NCI-H82 treated with DMSO at 0.1 percent for 48 hours (cell line): ENCODE data around the gene BBOF1.
"Not testable (repeated sequence)": the region's sequence is repeated elsewhere in the genome, so short reads cannot be mapped to it uniquely, and the experiment has no call there.

ENCODE experiments used
- DNase-seq: peaks from one replicate; lab custom pipeline; 2025; ENCODE audit not compliant: unreplicated experiment; lab: John Stamatoyannopoulos, UW

Gene BBOF1, protein sequence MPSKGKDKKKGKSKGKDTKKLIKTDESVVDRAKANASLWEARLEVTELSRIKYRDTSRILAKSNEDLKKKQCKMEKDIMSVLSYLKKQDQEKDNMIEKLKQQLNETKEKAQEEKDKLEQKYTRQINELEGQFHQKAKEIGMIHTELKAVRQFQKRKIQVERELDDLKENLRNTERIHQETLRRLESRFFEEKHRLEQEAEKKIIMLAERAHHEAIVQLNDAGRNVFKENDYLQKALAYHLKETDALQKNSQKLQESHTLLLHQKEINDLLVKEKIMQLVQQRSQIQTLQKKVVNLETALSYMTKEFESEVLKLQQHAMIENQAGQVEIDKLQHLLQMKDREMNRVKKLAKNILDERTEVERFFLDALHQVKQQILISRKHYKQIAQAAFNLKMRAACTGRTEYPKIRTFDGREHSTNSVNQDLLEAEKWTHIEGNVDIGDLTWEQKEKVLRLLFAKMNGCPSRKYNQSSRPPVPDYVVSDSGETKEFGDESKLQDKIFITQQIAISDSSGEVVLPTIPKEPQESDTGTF

DNA sequence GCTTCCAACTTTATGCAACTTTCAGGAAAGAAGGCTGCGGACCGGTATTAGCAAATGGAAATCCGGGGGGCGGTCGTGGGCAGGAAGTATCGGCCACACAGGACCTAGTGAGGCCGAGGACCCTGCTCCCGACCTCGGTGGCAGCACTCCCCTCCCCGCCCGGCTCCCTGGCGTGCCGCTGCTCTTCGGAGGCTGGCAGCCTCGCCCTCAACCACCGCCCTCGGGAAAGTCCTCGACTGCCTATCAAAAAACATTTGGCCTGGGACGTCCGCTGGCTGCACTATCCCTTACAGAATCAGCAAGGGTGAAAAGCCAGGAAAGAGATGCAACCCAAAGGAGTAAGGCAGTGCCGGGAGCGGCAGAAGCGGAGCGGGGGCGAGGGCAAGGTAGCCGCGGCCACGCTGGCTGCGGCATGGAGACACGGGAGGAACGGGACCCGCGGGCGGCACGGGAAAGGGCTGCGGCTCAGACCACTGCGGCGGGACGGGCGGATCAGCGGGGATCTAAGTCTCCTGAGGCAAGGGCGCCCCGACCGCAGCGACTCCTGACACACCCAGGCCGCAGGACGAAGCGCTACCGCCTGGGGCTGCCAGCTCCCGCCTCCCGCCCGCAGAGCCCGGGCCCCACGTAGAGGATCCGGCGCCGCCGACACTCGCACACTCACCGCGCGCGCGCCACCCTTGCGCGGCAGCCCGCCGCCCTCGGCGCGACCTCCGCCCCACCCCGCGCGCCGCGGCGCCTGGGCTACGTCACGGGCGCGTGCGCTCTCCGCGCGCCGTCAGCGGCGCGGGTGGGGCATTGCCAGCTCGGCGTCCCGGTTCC lies at the start of gene BBOF1, which contains the start of gene ENTPD5:
Gene BBOF1, plus strand, starts transcription at position 764 of the 822 bp plus-strand sequence. CDS start 130 bp downstream, outside the sequence.
Gene ENTPD5, minus strand, starts transcription at position 703 of the 822 bp plus-strand sequence. CDS start 31,186 bp downstream, outside the sequence.
- peak; percentile 30 for DNase-seq

DNA sequence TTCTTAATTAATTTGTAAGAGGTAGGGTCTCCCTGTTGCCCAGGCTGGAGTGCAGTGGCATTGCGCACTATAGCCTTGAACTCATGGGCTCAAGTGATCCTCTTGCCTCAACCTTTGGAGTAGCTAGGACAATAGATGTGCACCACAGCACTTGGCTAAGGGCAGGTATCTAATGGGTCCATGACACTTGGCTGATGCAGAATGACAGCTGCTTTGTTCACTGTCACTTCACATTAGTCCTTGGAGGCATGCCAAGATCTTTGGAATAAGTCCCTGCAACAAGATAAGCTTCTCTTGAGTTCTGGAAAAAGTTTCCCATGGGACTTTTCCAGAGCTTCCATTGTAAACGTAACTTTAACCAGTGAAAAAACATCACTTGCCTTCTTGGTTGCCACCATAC lies 45.7 kb upstream of the BBOF1 start:
- peak; percentile 28 for DNase-seq

- peak; percentile 3 for DNase-seq
Observed at GRCh38 chr14:73976125-73976524, 43.0 kb upstream of the BBOF1 start.

GRCh38 chr14:73977896-73978295 lies 41.3 kb upstream of the BBOF1 start:
- DNase-seq, result no peak

- no peak for DNase-seq
Observed at GRCh38 chr14:73988065-73988464, 31.1 kb upstream of the BBOF1 start.

GRCh38 chr14:73988656-73989055 lies 30.5 kb upstream of the BBOF1 start:
- DNase-seq, result not testable (repeated sequence)

- no peak for DNase-seq
Observed at GRCh38 chr14:73991092-73991491, 28.1 kb upstream of the BBOF1 start.

- DNase-seq, result not testable (repeated sequence)
Observed at GRCh38 chr14:73994926-73995325, 24.2 kb upstream of the BBOF1 start.

GRCh38 chr14:73995977-73996378 lies 23.2 kb upstream of the BBOF1 start:
- DNase-seq, result no peak

DNA sequence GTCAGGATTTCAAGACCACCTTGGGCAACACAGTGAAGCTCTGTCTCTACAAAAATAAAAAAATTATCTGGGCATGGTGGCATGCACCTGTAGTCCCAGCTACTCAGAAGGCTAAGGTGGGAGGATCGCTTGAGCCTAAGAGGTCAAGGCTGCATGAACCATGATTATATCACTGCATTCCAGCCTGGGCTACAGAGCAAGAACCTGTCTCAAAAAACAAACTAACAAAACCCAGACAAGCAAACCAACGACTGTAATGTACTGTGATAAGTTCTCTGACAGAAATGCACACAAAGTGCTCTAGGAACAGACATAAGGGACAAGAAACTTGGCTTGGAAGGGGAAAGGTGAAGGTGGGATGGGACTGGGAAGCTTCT lies 22.4 kb upstream of the BBOF1 start:
- no peak for DNase-seq

DNA sequence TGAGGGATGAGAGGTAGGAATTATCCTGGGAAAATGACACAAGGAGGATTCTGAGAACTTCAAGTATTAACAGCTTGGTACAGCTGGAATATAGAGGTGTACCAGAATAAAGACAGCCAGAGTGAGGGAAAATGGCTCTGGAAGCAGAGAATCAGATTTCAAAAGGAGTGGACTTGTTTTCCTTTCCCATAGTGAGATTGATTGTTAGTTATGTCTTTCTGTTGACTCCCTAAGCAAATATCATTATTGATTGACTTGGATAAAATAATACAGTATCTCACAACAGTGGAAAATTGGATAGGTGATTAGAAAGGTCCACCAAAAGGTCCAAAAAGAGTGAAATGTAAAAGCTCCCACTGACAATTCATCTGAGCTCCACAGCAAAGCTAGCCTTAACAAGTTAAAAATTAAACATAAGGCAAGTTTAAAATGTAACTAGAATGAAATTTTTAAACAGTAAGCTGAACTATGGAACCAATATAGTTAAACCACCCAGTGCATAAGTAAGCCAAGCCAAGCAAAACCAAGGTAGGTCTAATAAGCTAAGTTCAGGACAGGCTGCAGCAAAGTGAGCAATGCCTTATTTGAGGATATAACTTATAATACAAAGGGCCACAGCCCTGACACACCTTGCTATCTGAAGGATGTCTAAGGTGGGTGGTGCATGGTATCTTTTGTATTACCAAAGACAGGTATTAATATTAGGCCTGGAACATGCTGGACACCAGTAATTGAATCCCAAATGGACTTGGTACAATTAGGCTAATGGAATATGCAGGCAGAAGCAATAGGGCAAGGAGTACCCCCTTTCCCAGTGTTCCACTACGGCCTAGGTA lies 21.8 kb upstream of the BBOF1 start:
- DNase-seq, result no peak

DNA sequence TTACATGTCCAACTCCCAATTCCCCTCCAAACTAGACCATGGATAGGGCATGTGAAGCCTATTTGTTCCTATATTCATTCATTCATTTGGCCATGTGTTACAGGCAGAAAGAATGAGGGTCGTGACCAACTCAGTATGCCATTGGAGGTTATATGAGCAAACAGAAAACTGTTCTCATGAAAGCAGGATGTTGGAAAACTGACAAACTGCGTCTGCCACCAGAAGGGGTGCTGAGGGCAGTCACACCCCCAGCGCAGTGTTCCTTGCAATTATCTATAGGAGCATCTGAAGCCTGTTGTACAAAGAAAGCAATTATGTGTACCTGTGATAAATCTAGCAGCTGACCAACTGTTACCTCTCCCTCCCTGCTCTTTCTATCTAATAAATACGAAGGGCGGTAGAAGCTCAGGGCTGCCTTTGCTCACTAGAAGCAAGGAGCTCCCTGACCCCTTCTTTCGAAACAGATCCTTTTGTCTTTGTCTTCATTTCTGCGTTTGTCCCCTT lies 21.2 kb upstream of the BBOF1 start:
- DNase-seq, result no peak

DNA sequence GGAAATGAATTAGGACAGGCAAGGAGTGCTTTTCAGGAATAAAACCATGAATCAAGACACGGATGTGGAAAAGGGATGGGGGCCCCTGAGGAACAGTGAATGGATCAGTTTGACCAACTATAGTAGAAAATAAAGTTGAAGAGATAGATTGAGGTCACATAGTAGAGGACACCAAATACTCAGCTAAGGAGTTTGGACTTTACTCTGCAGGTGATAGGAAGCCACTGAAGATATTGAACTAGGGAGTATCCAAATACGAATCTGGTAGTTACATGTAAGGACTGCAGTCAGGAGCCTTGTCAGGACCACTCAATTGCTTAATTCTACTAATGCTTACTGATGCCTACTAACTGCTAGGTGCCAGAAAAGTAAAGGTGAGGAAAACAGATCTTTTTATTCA lies 20.4 kb upstream of the BBOF1 start:
- no peak for DNase-seq

DNA sequence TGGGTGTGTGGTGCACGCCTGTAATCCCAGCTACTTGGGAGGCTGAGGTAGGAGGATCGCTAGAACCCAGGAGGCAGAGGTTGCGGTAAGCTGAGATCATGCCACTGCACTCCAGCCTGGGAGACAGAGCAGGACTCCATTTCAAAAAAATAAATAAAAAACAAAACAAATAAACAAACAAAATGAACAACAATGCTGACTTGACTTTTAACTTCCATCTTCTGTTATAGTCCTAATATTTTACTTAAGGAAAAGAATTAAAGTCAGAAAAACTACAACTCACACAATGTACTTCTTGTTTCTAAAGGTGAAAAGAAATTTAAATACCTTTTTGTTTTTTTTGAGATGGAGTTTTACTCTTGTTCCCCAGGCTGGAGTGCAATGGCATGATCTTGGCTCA lies 13.5 kb upstream of the BBOF1 start:
- DNase-seq, result not testable (repeated sequence)

- DNase-seq, result no peak
Observed at GRCh38 chr14:74008843-74009499, 10.2 kb upstream of the BBOF1 start.

DNA sequence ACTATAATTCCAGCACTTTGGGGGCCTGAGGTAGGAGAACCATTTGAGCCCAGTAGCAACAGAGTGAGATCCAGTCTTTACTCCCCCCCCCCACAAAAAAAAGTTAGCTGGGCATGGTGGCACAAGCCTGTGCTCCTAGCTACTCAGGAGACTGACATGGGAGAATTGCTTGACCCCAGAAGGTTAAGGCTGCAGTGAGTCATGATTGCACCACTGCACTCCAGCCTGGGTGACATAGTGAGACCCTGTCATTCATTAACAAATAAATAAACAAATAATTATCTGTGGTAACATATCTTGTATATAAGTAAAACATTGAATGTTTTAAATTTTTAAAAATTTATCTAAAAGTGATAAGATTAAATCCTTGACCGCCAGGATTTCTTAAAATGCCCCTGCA lies 4.8 kb upstream of the BBOF1 start:
- no peak for DNase-seq

- DNase-seq, result no peak
Observed at GRCh38 chr14:74015176-74015575, 4.0 kb upstream of the BBOF1 start.

DNA sequence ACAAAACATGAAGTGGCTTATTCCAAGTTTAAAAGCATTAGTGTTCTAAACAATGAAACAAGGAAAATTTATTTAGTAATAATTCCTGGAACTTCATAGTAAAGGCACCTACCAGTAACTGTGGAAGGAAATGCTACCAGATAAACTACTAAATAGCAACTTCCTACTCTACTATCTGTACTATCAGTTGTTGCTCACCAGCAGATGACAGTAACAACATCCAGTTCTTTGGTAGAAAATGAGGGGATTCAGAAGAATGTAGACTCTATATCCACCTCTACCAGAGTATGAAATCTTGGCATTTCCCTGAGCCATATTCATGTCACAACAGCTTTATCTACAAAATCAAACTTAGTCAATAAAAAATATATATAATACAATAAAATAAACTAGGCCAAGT lies 3.2 kb upstream of the BBOF1 start:
- no peak for DNase-seq

DNA sequence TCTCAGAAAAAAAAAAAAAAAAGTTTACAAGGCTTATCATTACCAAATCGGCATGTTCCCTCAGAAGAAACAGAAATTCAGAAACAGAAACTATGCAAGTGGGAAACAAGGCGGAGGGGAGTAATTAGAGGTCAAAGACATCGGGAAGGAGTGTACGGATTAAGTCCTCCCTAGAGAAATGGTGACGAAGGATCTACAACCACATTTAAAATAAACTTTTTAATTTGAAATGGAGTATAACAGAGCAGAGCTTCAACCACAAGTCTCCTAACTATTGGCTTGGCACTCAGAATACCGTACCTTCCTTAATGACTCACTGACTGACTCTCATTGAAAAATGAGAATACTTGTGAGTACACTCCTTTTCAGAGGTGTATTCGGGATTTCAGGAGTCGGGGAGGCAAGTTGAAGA lies 969 bp upstream of the BBOF1 start:
- DNase-seq, result no peak
